HG02623 (cell line): Measurements from ENCODE around the gene EIF2AK3.
"Not testable (repeated sequence)": the region's sequence is repeated elsewhere in the genome, so short reads cannot be mapped to it uniquely, and the experiment has no call there.

Experiments
- ATAC-seq: cut with Tn5 transposase; IDR thresholded peaks from one replicate; pipeline ENCODE4 v1.9.1; 2021; ENCODE audit warnings: moderate library complexity; ENCODE audit not compliant: unreplicated experiment

The EIF2AK3 gene

GRCh38 chr2:88637464-88637863 is 10.2 kb upstream of the EIF2AK3 start:
- no peak for ATAC-seq

GRCh38 chr2:88636026-88636425 is 8.8 kb upstream of the EIF2AK3 start:
- ATAC-seq: no peak

- ATAC-seq: no peak
Measured at GRCh38 chr2:88632569-88632968, 5.3 kb upstream of the EIF2AK3 start.

GRCh38 chr2:88628571-88628939 is 1.3 kb upstream of the EIF2AK3 start:
- ATAC-seq: no peak

- peak; percentile 32 for ATAC-seq
Measured at GRCh38 chr2:88627856-88628570, 749 bp upstream of the EIF2AK3 start.

- ATAC-seq: peak; percentile 0
Measured at GRCh38 chr2:88626171-88627054, 851 bp downstream of the EIF2AK3 start.

GRCh38 chr2:88624477-88624876 is 2.8 kb downstream of the EIF2AK3 start:
- ATAC-seq: no peak

- not testable (repeated sequence) for ATAC-seq
Measured at GRCh38 chr2:88623831-88624465, 3.3 kb downstream of the EIF2AK3 start.

GRCh38 chr2:88622307-88622706 is 5.0 kb downstream of the EIF2AK3 start:
- no peak for ATAC-seq

GRCh38 chr2:88621432-88621831 is 5.8 kb downstream of the EIF2AK3 start:
- ATAC-seq: no peak

GRCh38 chr2:88620015-88620414 is 7.2 kb downstream of the EIF2AK3 start:
- ATAC-seq: no peak

- ATAC-seq: peak; percentile 49
Measured at GRCh38 chr2:88615822-88616221, 11.4 kb downstream of the EIF2AK3 start.

- ATAC-seq: peak; percentile 74
Measured at GRCh38 chr2:88614497-88615157, 12.6 kb downstream of the EIF2AK3 start.

GRCh38 chr2:88613921-88614320 is 13.3 kb downstream of the EIF2AK3 start:
- ATAC-seq: no peak

- ATAC-seq: no peak
Measured at GRCh38 chr2:88608184-88608583, 19.1 kb downstream of the EIF2AK3 start.

- no peak for ATAC-seq
Measured at GRCh38 chr2:88607416-88607815, 19.8 kb downstream of the EIF2AK3 start.

- peak; percentile 85 for ATAC-seq
Measured at GRCh38 chr2:88606371-88607030, 20.8 kb downstream of the EIF2AK3 start.

GRCh38 chr2:88603146-88603545 is 24.1 kb downstream of the EIF2AK3 start:
- ATAC-seq: no peak

- no peak for ATAC-seq
Measured at GRCh38 chr2:88602022-88602421, 25.2 kb downstream of the EIF2AK3 start.

GRCh38 chr2:88601286-88601685 is 26.0 kb downstream of the EIF2AK3 start:
- ATAC-seq: no peak

GRCh38 chr2:88600038-88600465 is 27.2 kb downstream of the EIF2AK3 start:
- ATAC-seq: peak; percentile 99
